Dermis blood vessel endothelial cell (primary cell): ENCODE results near the gene AQP2. TPM values are rescaled to one million over a fixed set of nuclear protein-coding genes. Genes with fewer than 3 reads are reported as not detected.

Source experiments
- DNase-seq: peaks from one replicate; pipeline ENCODE4 v3.0.0; 2010
- total RNA-seq: library from RNA; depleted of rRNA; stranded (reverse); fragments of >200 nt; gene quantifications from 2 replicates; pipeline ENCODE4 v1.2.3, GENCODE V29; 2014

AQP2 gene
- total RNA-seq, 1 donor from 2014 or later, result not detected

DNA sequence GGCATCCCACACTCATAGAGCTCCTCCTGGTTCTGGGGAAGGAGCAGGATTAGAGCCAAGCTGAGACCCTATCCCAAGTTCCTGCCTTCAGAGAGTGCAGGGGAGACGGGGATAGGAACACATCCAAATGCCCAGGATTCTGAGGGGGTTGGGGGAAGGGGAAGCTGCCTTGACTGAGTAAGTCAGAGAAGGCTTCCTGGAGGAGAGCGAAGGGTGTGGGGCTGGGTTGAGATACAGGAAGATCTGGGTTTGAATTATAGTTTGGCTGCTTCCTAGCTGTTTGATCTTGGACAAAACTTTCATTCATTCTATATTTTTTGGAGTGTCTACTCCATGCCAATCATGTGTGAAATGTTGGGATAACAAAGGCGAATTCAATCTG, 8.0 kb upstream of the AQP2 start:
- DNase-seq, result no peak

- DNase-seq, result no peak
These were observed 7.5 kb upstream of the AQP2 start for GRCh38 chr12:49942921-49943624.

GRCh38 chr12:49943625-49943960, 6.9 kb upstream of the AQP2 start:
- DNase-seq, result no peak

DNA sequence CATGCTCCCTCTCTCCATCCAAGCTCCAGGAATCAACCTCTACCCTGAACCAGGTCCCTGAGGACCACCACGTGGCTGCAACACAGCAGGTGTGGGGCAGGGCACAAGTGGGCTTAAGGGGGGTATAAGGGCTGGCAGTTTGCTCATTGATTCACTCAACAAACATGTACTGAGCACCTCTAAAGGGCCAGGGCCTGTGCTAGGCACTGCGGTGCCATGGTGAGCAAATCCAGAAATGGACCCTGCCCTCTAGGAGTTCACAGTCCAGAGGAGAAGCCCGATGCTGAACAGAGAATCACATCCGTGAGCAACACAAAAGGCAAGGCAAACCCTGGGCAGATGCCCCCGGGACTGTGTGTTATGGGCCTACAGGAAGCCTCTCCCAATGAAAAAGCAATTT, 6.5 kb upstream of the AQP2 start:
- DNase-seq, result no peak

DNA sequence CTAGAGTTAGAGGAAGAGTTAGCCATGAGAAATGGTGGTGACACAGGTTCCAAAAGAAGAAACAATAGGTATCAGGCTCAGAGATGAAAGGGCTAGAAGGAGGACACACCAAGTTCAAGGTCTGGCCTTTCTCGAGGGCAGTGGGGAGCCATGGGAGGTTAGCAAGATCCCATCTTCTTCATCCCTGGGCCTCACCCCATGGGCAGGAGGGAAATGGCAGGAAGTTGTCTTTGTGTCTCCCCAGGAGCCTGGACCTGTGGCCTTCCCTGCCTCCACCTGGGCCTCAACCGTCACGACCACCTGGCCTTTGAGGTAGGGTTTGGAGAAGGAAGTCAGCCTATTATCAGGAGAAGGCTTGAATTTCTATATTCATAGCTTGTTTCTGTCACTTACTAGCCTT, 5.8 kb upstream of the AQP2 start:
- no peak for DNase-seq

- DNase-seq, result peak; percentile 89
These were observed 5.0 kb upstream of the AQP2 start for GRCh38 chr12:49945394-49946080.

DNA sequence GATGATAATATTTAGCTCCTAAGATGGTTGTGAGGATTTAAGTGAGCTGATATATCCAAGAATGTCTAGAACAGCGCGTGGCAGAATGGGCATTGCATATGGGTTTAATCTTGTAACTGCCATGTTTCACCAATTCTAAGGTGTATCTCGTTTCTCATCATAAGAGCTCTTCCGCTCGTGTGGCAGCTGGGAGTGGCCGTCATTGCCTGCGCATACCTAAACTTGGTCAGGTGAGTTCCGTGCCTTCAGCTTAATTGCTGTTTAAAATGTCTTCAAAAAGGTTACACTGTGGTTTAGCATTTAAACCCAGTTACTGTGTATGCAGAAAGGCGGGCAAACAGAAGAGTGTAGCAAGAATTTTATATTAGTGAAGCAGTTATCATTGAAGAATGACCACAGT, 4.5 kb upstream of the AQP2 start:
- DNase-seq, result no peak

DNA sequence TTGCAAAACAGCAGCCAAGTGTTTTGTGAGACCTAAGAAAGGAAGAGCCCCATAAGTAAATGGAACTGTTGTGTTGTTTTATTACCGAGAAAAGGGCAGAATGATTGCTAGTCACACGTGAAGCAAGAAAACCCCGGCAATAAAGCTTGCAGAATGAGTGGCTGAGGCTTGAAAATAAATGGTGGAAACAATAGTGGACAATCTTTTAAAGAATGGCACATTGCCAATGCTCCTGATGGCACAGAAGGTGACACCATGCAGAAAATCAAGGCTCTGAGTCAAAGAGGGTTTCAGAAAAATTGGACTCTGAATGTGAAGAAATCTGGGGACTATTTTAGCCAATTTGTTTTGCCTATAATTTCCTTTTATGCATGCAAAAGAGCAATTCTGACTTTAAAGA, 4.0 kb upstream of the AQP2 start:
- DNase-seq, result no peak

- DNase-seq, result no peak
These were observed 2.8 kb upstream of the AQP2 start for GRCh38 chr12:49947593-49948226.

DNA sequence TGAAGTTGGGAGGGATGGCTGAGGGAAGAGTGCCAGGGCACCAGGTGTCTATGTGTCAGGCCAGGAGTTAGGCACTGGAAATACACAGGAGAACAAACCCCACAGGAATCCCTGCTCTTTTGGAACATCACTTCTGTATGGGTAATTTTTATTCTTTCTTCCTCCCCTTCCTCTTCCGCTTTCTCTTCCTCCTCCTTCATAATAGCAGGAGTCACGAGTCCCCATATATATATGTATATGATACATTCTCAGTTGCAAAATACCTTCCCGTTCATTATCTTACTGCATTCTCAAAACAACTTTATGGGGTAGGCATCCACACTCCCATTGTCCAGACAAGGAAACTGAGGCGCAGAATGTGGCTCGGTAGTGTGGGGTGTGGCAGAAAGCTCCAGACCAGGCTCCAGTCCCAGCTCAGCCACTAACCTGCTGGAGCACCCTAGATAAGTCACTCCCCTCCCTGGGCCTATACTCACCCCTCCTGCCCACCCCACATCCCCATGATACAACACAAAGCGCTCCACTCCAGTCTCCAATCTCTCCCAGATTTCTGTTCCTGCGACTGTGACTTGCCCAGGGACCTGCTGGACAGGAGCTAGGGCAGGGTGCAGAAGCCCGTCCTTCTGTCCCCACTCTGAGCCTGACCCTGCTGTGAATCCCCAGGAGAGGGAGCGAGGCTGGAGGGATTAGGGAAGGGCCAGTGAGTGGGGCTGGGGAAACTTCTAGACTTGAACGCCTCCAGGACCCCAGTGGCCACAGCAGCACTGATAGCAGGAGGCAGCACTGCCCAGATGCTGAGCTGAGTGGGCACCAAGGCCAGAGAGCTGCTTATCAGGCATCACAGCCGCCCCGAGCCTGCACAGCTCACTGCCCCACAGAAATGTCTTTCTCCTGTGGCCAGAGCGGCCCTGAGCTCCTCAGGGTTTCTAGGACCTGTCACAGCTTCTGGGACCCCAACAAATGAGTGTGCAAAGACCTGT, 1.4 kb upstream of the AQP2 start:
- DNase-seq, result no peak

GRCh38 chr12:49949866-49950265, 671 bp upstream of the AQP2 start:
- DNase-seq, result no peak

GRCh38 chr12:49951411-49952240, 1.1 kb downstream of the AQP2 start:
- DNase-seq, result no peak

GRCh38 chr12:49952391-49953055, 2.0 kb downstream of the AQP2 start:
- DNase-seq, result no peak

- DNase-seq, result no peak
These were observed 2.6 kb downstream of the AQP2 start for GRCh38 chr12:49953151-49953550.

DNA sequence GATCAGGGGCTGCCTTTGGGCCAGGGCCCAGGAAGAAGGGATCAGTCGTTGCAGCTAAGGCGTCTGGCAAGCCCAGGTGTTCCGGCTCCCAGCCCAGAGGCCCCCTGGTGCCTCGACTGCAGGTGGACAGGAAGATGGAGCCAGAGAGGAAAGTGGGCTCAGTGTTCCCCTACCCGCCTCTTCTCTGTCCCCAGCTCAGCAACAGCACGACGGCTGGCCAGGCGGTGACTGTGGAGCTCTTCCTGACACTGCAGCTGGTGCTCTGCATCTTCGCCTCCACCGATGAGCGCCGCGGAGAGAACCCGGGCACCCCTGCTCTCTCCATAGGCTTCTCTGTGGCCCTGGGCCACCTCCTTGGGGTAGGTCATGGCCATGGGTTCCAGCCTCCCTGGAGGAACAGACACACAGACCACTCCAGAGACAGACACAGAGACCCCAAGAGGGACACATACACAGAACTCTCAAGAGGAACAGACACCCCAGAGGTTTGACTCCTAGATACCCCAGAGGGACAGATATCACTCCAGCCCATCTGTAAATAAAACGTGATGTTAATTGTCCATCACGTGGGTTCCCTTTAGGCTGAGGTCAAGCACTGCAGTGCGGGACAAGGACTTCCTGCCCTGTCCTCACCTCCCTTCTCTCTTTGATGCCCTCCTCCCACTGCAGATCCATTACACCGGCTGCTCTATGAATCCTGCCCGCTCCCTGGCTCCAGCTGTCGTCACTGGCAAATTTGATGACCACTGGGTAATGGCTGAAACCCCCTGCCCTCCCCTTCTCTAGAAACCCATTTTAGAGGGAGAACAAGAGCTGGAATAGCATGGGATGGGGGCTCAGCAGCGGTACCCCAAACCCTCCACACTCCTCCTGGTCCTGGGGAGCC, 3.7 kb downstream of the AQP2 start:
- no peak for DNase-seq

DNA sequence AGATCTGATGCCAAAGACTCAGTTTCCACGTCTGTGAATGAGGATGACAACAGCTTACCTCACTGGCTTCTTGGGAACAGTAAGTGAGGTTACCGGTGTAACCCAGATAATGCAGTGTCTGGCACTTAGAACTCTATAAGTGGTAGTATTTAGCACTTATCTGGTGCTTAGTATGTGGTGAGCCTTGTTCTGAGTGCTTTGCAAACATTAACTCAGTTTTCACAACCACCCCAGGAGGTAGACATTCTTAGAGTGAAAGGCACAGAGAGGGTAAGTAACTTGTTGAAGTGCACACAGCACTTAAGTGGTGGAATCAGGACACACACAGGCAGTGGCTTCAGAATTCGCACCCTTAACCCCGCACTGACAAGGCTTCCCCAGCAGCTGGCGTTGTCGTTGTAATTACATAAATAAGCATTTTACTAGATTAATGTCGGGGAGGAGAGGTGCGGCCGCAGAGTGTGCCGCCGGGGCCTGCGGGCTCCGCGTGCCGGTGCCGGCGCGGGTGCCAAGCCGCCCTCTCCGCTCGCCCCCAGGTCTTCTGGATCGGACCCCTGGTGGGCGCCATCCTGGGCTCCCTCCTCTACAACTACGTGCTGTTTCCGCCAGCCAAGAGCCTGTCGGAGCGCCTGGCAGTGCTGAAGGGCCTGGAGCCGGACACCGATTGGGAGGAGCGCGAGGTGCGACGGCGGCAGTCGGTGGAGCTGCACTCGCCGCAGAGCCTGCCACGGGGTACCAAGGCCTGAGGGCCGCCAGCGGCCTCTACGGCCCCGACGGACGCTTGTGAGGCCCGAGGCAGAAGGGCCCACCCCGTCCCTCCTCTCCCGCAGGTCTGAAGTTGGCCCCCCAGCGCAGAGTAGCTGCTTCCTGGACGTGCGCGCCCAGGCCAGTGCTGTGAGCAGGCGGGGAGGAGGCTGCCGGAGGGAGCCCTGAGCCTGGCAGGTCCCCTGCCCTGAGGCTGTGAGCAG, 4.6 kb downstream of the AQP2 start:
- no peak for DNase-seq

DNA sequence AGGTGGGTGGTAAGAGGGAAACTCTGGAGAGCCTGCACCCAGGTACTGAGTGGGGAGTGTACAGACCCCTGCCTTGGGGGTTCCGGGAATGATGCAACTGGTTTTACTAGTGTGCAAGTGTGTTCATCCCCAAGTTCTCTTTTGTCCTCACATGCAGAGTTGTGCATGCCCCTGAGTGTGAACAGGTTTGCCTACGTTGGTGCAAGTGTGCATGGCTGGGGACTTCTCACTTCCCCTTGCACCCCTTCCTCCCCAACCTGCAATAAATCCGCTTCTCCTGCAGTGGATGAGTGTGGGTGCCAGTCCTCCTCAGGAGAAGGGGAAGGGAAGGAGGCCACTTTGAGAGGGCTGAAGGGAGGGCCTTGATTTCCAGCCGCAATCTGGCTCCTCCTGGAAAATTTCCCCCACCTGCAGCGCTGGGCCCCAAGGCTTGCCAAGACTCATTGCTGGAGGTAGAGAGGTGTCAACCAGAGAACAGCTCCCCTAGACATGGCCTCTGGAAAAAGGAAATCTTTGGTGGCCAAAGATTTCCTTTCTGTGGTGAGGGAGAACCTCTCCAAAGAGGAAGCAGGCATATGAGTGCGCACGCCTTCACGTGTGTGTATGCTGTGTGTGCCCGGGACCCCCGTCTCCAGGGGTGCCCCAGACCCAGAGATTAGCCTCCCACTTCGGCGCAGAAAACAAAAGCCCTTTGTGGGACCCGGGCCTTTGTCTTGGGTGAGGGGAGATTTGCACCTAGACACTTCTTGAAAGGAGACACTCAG, 5.5 kb downstream of the AQP2 start:
- no peak for DNase-seq
